NCI-H460 (cell line): Measurements from ENCODE around the gene KDM3A. TPM values are rescaled to one million over a fixed set of nuclear protein-coding genes. Genes with fewer than 3 reads are reported as not detected.

ENCODE experiments used
- DNase-seq: peaks from one replicate; pipeline ENCODE4 v3.0.0-alpha.2; 2016; ENCODE audit warnings: low read depth; ENCODE audit errors: extremely low read depth
- small RNA-seq, 2 experiments: library from RNA; depleted of rRNA; stranded (forward); fragments of <200 nt; gene quantifications; one replicate each; pipeline ENCODE3, GENCODE V24; 2014
- total RNA-seq: library from RNA; depleted of rRNA; stranded (reverse); fragments of >200 nt; shearing (Covaris generic); gene quantifications from 2 replicates; pipeline ENCODE4 v1.2.3, GENCODE V29; 2014; rRNA removed

Gene KDM3A
- total RNA-seq, 1 experiment from 2014 or later = 20.1 TPM

DNA sequence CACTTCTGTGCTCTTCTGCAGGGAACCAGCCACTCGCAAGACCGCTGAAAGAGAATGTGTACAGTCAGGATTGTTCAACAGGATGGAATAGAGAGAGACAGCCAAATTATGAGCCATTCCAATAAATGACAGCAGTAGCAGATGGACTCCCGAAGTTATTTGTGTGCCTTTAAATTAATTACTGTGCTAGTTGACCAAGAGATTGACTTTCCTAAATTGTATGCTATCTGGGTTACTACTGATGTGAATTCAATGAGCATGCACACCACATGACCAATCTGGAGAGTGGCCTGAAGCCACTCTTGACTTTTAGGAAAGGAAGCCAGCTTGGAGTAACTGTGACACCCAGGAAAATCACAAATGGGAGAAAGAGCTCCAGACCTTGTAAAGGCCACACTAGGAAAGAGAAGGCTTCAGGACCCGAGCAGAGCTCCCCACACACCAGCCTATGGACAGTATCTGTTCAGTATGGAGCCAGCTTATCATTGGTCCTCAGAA lies 69.3 kb downstream of the KDM3A start:
- no peak for DNase-seq

DNA sequence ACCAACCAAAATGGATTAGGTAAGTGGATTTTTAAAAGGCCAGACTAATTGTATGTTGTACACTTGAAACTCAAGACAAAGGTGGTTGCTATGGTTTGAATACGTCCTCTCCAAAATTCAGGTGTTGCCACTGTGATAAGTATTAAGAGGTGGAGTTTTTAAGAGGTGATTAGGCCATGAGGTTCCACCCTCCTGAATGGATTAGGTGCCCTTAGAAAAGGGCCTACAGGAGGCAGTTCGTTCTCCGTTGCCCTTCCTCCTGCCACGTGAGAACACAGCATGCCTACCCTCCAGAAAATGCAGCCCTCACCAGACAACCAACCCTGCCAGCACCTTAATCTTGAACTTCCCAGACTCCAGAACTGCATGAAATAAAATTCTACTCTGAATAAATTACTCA lies 70.9 kb downstream of the KDM3A start:
- no peak for DNase-seq

DNA sequence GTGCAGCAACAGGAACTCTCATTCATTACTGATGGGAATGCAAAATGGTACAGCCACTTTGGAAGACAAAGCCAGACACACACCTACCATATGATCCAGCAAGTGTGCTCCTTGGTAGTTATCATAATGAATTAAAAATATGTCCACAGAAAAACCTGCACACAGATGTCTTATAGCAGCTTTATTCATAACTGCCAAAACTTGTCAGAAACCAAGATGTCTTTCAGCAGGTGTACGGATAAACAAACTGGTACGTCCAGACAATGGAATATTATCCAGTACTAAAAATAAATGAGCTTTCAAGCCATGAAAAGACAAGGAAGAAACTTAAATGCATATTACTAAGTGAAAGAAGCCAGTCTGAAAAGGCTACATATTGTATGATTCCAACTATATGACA lies 71.7 kb downstream of the KDM3A start:
- DNase-seq = no peak

DNA sequence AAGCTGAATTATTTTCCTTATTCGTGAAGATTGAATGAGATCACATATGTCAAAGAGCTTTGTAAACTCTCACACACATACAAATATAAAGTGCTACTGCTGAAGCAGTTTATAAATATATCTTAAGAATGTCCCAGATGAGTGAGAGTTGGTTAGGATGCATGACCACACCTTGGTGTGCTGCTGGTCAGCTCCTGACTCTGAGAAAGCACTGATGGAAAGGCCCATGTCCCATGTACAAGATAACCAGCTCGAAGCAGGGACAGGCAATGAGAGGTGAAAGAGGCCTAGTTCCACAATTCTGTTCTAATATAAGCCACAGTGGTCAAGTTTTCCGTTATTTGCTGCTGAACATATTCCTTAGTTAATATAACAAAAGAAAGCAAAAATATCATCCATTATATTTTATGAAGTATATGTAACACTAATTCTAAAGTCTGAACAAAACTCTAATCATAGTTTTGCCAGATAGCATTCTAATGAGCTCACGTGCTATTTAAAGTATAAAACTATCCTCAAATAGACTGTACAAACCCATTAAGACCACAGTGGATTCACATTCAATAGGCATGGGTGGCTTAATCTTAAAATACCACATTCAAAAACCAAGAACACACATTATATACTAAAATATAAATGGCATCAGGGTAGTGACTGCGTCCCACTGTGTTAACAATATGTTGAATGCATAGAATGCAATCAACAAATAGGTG lies 72.9 kb downstream of the KDM3A start:
- DNase-seq = no peak

DNA sequence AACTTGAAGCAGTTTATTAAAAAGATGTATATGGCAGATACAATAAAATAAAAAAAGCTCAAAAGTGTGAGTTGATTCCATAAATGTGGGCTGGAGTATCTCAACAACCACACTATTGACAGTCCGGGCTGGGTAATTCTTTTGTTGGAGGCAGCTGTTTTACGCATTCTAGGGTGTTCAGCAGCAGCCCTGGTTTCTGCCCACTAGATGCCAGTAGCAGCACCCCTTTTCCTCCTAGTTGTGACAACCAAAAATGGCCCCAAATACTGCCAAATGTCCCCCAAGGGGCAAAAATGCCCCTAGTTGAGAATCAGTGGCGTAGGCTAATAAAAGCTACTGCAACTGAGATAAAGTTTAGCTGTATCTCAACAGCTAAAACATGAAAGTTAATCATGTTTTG lies 77.3 kb downstream of the KDM3A start:
- peak; percentile 1 for DNase-seq

DNA sequence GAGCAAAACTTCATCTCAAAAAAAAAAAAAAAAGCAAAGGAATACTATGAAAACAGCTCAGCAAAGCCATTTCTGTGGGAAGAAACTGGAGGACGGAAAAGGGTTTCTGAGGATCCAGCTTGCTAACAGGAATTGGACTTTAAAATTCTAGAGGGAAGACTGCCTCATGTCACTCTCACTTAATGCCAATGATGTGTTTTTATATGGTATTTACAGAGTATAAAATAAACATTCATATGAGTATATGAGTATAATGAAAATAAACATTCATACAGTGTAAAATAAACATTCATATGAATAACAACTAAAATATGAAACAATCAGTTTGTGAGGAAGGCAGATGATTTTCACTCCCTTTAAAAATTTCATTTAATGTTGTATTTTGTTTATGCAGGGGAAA lies 78.2 kb downstream of the KDM3A start:
- DNase-seq = no peak

DNA sequence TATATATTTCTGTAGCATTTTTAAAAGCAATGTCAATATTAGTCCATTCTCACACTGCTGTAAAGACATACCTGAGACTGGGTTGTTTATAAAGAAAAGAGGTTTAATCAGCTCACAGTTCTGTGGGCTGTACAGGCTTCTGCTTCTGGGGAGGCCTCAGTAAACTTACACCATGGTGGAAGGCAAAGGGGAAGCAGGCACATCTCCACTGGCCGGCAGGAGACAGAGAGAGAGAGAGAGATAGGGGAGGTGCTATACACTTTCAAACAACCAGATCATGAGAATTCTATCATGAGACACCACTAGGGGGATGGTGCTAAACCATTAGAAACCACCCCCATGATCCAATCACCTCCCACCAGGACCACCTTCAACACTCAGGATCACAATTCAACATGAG lies 79.0 kb downstream of the KDM3A start:
- DNase-seq = no peak

DNA sequence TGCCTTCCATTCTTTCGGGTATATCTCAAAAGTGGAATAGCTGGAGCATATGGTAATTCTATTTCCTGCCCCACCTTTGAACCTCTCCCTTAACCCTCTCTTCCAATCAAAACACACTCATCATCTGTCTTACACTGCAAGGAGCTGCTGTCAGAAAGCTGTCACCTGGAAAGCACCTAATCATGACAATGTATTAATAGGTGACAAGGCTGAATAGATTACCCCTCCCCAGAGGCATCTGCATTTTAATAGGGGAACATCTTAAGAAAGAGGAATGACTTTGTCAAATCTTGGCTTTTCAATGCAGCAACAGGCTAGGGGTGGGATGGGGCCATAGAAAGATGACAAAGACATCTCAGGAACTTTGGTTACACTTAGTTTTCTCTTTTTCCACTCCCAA lies 80.8 kb downstream of the KDM3A start:
- no peak for DNase-seq

DNA sequence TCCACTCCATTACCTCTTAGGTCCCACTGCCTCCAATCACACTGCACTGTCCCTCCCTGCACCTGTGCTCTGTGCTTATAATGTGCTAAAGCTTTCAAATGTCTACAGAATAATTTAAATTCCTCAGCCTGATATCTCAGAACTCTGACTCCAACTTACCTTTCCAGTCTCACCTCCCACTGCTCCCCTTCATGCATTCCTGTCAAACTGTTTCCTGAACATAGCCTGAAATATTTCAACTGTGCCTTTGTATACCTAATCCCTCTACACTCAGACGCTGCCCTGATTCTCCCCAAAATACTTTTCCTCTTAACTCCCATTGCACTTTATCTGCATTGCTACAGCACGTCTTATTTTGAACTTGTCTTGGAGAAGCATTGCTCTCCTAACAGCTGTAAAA lies 81.5 kb downstream of the KDM3A start:
- no peak for DNase-seq

DNA sequence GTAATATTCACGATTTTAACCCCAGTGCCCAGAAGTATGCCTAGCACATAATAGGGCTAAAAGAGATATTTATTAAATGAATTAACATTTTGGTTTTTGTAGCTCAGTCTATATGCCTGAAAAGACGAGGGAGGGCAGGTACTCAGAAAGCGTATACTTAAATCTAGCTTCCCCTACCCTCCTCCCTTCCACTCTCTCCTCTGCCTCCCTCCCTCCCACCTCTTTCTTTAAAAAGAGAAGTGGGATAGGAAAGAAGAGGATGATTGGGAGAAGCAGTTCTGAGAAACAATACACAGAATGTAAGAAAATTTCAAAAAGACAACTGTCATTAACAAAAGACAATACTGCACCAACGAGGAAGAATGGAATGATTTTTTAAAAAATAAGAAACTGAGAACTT lies 82.3 kb downstream of the KDM3A start:
- no peak for DNase-seq

DNA sequence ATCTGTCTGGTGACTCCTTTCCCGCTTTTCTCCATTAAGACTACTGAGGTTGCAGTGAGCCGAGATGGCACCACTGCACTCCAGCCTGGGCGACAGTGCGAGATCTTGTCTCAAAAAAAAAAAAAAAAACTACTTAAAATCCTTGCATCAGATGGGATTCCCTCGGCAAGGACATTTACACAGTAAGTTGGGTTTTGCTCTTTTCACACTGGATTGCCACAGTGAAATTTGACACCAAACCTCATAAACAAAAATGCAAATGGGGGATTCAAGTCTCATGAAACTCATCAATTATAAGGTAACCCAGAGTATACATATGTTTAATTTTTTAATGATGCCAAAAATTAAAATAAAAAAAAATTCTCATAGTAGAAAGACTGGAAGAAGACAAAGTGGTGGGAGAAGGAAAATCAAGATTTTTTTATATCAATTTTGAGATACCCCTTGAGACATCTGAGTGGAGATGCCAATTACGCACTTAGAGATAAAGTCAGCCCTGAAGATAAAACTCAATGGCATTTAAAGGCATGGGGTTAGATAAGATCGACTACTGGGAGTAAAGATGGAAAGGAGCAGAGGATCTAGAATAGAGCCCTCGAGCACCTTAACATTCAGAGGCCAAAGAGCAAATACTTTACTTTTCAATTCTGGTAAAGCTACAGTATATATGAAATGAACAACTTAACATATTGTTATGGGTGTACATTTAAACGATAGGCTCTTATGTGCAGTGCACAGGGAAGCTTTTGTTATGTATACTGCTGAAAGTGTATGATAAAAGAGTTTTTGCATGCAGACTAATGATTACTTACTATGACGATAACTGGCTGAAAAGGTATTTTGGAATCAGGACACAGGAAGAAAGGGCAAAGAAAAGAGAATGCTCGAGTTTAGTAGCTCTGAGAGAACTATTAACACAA lies 84.5 kb downstream of the KDM3A start:
- DNase-seq = no peak

DNA sequence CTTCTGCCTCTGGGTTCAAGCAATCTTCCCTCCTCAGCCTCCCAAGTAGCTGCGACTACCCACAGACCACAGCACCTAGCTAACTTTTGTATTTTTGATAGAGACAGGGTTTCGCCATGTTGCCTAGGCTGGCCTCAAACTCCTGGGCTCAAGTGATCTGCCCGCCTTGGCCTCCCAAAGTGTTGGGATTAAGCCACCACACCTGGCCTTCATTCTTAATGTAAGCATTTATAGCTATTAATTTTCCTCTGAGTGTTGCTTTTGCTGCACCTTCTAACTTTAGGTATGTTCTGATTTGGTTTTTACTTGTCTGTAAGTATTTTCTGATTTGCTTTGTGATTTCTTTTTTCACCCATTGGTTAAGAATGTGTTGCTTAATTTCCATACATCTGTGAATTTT lies 92.4 kb downstream of the KDM3A start:
- no peak for DNase-seq

DNA sequence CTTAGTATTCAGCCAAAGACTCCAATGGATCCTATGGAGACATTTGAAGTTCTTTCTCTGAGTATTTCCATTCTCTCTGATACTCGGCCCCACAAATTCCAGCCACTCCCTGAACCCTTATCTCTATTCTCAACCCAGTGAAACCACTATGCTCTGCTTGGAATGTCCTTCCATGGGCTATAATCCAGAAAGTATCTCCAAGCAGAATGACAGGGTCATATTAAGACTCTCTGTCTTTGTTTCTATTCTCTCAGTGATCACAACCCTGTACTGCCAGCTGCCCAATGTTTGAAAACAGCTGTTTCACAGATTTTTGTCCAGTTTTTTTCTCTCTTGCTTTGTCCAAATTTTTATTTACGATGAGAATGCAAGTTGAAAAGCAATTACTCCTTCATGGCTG lies 100.2 kb downstream of the KDM3A start:
- DNase-seq = no peak

Small RNAs within 50 kb of the gene (small RNA-seq; reads per million reads assigned to genes)
- 0 reads per million in 2 experiments for gene RNU6-640P

Other genes with a start within 250 kb of the KDM3A start
- gene IMMT, start 245.9 kb upstream of the KDM3A start, total RNA-seq = 70.7 and 85.9 TPM in 2 replicates
- 100 and 117 TPM in 2 replicates for gene MRPL35, start 241.9 kb upstream of the KDM3A start, total RNA-seq
- 0.55 TPM in 1 of 2 replicates, not detected in the other for gene REEP1, start 103.7 kb upstream of the KDM3A start, total RNA-seq
- 55.4 and 56.4 TPM in 2 replicates for gene CHMP3, start 122.1 kb downstream of the KDM3A start, total RNA-seq
- gene RNF103, start 182.5 kb downstream of the KDM3A start, total RNA-seq = 16.0 and 17.8 TPM in 2 replicates